Ishikawa (cell line): ENCODE measurements around the gene ACTN2.

Experiments used
- CEBPB ChIP-seq: IDR thresholded peaks from 2 replicates; pipeline ENCODE4 v1.6.1; 2012
- CREB1 ChIP-seq: IDR thresholded peaks from 2 replicates; pipeline ENCODE4 v1.6.1; 2012; ENCODE audit warnings: low read depth
- EGR1 ChIP-seq: IDR thresholded peaks from 2 replicates; pipeline ENCODE4 v1.6.1; 2012
- EP300 ChIP-seq: IDR thresholded peaks from 2 replicates; pipeline ENCODE4 v1.6.1; 2012; ENCODE audit warnings: borderline replicate concordance
- FOXM1 ChIP-seq: IDR thresholded peaks from 2 replicates; pipeline ENCODE4 v1.6.1; 2012; ENCODE audit warnings: low read depth, borderline replicate concordance
- MAX ChIP-seq: IDR thresholded peaks from 2 replicates; pipeline ENCODE4 v1.6.1; 2012
- NFIC ChIP-seq: IDR thresholded peaks from 2 replicates; pipeline ENCODE4 v1.6.1; 2012
- RAD21 ChIP-seq: IDR thresholded peaks from 2 replicates; pipeline ENCODE4 v1.6.1; 2012; ENCODE audit warnings: low read depth
- REST ChIP-seq: IDR thresholded peaks from 2 replicates; pipeline ENCODE4 v1.6.1; 2012; ENCODE audit warnings: low read depth, mild to moderate bottlenecking
- TAF1 ChIP-seq: IDR thresholded peaks from 2 replicates; pipeline ENCODE4 v1.6.1; 2012; ENCODE audit warnings: low read depth, mild to moderate bottlenecking
- TCF12 ChIP-seq: IDR thresholded peaks from 2 replicates; pipeline ENCODE4 v1.6.1; 2012; ENCODE audit warnings: low read depth
- TEAD4 ChIP-seq: IDR thresholded peaks from 2 replicates; pipeline ENCODE4 v1.6.1; 2012
- USF1 ChIP-seq: IDR thresholded peaks from 2 replicates; pipeline ENCODE4 v1.6.1; 2012
- YY1 ChIP-seq: IDR thresholded peaks from 2 replicates; pipeline ENCODE4 v1.6.1; 2012; ENCODE audit warnings: low read depth
- ZBTB7A ChIP-seq: IDR thresholded peaks from 2 replicates; pipeline ENCODE4 v1.6.1; 2012; ENCODE audit warnings: low read depth

The ACTN2 gene

GRCh38 chr1:236663934-236664333, 22.4 kb upstream of the ACTN2 start:
- TF ChIP-seq TCF12: no peak
- TF ChIP-seq CREB1: no peak
- TF ChIP-seq EP300: no peak
- TF ChIP-seq RAD21: no peak
- no peak for TF ChIP-seq TAF1
- no peak for TF ChIP-seq CEBPB
- TF ChIP-seq YY1: no peak
- TF ChIP-seq REST: no peak
- no peak for TF ChIP-seq EGR1
- no peak for TF ChIP-seq TEAD4
- TF ChIP-seq MAX: no peak
- no peak for TF ChIP-seq ZBTB7A
- TF ChIP-seq NFIC: no peak
- TF ChIP-seq USF1: no peak
- TF ChIP-seq FOXM1: no peak

- no peak for TF ChIP-seq YY1
- TF ChIP-seq EP300: no peak
- TF ChIP-seq EGR1: no peak
- TF ChIP-seq TCF12: no peak
- TF ChIP-seq RAD21: no peak
- TF ChIP-seq REST: no peak
- no peak for TF ChIP-seq CREB1
- TF ChIP-seq NFIC: no peak
- TF ChIP-seq MAX: no peak
- TF ChIP-seq ZBTB7A: no peak
- no peak for TF ChIP-seq TAF1
- TF ChIP-seq CEBPB: no peak
- no peak for TF ChIP-seq USF1
- no peak for TF ChIP-seq TEAD4
- no peak for TF ChIP-seq FOXM1
Observed at GRCh38 chr1:236670060-236670459, 16.2 kb upstream of the ACTN2 start.

- TF ChIP-seq ZBTB7A (no peak), RAD21 (no peak)
Observed at GRCh38 chr1:236673289-236673919, 12.9 kb upstream of the ACTN2 start.

GRCh38 chr1:236677641-236678235, 8.6 kb upstream of the ACTN2 start:
- no peak for TF ChIP-seq TAF1
- TF ChIP-seq CEBPB: no peak
- TF ChIP-seq ZBTB7A: no peak
- TF ChIP-seq TCF12: no peak
- no peak for TF ChIP-seq MAX
- TF ChIP-seq CREB1: no peak
- TF ChIP-seq YY1: no peak
- no peak for TF ChIP-seq USF1
- TF ChIP-seq NFIC: no peak
- TF ChIP-seq FOXM1: no peak
- TF ChIP-seq RAD21: no peak
- no peak for TF ChIP-seq EP300

- TF ChIP-seq EGR1: no peak
- TF ChIP-seq USF1: no peak
- no peak for TF ChIP-seq NFIC
- TF ChIP-seq TAF1: no peak
- no peak for TF ChIP-seq MAX
- TF ChIP-seq YY1: no peak
- no peak for TF ChIP-seq REST
- no peak for TF ChIP-seq RAD21
- no peak for TF ChIP-seq FOXM1
- no peak for TF ChIP-seq ZBTB7A
- TF ChIP-seq TEAD4: no peak
- TF ChIP-seq EP300: no peak
Observed at GRCh38 chr1:236681219-236681618, 5.1 kb upstream of the ACTN2 start.
